Measurements from ENCODE around the gene NDUFA8.

Gene NDUFA8

GRCh38 chr9:122183501-122183900 lies 23.9 kb upstream of the NDUFA8 start:
- DNase-seq = no peak

- no peak for DNase-seq
These were observed 21.1 kb upstream of the NDUFA8 start for GRCh38 chr9:122180633-122181032.

DNA sequence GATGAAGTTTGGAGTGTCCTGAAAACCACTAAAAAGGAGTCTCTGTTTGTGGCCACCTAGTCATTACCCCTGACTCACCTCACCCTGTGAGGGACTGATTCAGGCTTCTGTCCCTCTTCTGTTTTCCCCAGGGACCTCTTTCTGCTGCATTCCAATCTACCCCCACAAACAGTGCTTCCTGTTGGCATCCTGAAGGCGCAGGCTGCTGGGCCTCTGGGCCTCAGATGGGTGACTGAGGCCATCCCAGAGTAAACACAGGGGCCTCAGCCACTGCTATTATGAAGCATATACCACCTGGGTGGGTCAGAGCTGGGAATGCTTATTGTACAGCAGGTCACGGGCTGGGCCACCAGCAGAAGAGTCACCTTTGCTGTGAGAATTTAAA lies 20.1 kb upstream of the NDUFA8 start:
- no peak for DNase-seq

- no peak for DNase-seq
These were observed 19.6 kb upstream of the NDUFA8 start for GRCh38 chr9:122179054-122179689.

- DNase-seq = no peak
These were observed 17.3 kb upstream of the NDUFA8 start for GRCh38 chr9:122176916-122177315.

DNA sequence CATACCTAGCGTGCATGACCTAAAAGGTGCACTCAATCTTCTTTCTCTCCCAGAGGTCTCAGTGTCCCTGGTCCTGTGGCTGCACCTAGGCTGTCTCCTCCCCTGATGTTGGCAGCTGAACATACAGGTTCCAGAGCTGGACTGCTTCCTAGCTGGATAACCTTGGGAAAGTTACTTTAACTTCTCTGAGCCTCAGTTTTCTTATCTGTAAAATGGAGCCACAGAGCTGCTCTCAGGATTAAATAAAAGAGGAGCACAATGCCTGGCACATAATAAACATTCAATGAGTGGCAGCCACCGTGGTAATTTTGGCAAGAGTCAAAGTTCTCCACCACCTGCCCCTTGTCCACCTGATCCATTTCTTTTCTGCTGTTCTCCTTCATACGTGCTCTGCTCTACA lies 14.1 kb upstream of the NDUFA8 start:
- DNase-seq = no peak

- no peak for DNase-seq
These were observed 12.6 kb upstream of the NDUFA8 start for GRCh38 chr9:122172131-122172530.

GRCh38 chr9:122168356-122168755 lies 8.8 kb upstream of the NDUFA8 start:
- DNase-seq = no peak

- DNase-seq = no peak
These were observed 4.7 kb upstream of the NDUFA8 start for GRCh38 chr9:122164286-122164685.

GRCh38 chr9:122162415-122162814 lies 2.8 kb upstream of the NDUFA8 start:
- no peak for DNase-seq

DNA sequence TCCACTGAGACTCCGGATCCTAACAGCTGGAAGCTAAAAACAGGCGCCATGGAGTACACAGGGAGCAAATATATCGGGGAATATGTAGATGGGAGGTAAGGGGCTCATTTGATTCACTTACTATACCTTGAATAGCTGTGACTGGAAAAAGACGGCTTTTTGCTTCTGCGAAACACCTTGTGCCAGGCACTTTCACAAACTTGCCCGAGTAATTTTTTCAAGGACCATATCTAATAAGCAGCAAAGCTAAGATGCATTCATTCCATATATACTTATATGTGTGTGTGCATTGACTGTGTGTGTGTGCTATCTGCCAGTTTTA lies 307 bp upstream of the NDUFA8 start:
- DNase-seq = no peak

- peak; percentile 33 to 50 for DNase-seq
These were observed 1.4 kb downstream of the NDUFA8 start for GRCh38 chr9:122158202-122158601.

GRCh38 chr9:122155796-122156195 lies 3.8 kb downstream of the NDUFA8 start:
- no peak for DNase-seq

GRCh38 chr9:122151267-122151828 lies 8.2 kb downstream of the NDUFA8 start:
- DNase-seq = no peak

- DNase-seq = no peak
These were observed 14.1 kb downstream of the NDUFA8 start for GRCh38 chr9:122145592-122145863.

- DNase-seq = no peak
These were observed 14.6 kb downstream of the NDUFA8 start for GRCh38 chr9:122144836-122145591.

GRCh38 chr9:122143876-122144405 lies 15.6 kb downstream of the NDUFA8 start:
- DNase-seq = no peak

DNA sequence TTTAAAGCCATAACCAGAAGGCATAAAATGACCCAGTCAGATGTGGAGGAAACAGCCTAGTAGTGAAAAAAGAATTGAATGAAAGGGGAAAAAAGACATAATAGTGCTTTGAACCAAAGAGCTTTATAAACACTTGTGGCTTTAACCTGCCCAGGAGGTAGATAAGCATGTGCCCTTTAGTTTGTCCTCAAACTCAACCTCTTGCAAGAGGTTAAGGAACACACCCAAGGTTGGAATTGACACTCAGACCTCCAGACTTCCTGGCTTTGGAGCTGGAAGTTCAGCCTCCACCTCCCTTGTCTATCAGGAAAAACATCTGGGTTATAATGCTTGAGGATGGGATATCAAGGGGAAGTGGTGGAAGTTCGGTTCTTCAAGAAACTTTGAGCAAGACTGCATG lies 16.3 kb downstream of the NDUFA8 start:
- no peak for DNase-seq

DNA sequence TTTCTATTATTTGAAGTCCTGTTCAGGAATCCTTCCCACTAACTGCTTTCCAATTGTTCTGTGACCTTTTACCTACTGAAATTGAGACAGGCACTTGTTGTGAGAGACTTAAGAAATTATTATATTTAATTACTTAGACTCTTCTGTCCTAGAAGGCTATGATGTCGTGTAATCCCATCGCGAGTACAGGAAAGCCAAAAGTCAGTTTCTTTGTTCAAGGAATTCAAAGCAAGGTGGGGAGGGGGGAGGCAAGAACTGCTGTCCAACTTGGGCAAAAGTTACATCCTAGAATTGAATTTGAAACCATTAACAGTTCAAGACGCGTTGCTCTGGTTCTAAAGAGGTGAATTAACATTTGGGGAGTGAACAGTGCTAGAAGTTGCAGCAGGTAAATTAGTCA lies 17.9 kb downstream of the NDUFA8 start:
- DNase-seq = no peak

DNA sequence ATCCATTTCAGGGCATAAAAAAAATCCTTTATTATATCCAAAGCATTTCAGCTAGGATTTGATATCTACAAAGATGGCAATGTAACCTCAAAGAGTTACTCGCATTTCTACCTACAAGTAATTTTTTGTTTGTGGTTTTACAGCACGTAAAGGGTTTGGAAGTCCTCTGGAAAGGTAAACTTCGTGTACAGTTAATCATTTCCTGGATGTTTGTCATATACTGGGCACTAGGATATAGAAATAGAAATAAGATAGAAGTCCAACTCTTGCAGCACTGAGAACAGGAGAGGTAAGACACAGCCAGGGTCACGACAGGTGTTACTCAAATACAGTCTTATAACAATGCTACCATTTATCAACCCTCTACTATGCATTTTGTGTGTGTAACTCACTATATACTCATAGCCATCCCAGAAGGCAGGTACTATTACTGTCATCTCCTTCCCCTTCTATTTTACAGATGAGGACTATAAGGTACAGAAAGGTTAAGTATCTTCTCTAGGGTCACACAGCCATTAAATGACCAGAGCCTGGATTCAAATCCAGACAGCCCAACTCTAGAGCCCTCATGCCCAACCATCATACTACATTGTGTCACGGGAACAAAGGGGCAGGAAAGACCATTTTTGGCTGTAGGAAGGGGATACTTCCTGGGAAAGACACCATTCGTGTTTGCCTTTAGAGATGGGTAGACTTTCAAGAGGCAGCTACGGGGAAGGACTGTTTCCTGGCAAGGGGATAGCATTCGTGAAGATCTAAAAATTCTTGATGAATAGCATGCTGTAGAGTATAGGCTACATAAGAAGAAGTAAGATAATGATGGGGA lies 19.0 kb downstream of the NDUFA8 start:
- DNase-seq = no peak

DNA sequence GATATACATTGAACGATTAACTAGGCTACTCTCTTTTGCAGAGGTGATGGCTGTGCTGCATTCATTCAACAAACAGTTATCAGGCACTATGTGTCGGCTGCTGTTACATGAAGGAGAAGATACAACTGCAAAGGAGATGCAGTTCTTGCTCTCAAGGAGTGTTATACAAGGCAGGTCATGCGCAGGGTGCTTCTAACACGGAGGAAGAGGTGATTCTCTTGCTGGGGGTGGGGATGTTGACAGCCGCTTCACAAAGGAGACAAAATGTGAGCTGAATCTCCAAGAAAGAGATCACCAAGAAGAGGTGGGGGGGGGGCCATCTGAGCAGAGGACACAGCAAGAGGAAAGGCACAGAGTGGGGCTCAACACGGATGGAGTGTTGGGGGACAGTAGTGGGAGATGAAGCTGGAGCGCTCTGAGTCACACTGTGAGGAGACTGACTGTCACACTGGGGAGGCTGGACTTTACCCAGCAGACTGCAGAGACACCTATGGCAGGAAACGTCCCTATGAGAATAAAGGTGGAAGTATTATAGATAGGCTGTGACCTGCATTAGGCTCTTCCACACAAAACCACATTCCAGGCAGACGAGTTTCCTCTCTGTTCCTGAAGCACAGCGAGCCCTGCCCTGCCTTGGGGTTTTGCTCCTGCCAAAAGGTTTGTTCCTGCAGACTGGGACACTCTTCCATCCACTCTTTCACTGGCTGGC lies 20.9 kb downstream of the NDUFA8 start:
- DNase-seq = no peak

DNA sequence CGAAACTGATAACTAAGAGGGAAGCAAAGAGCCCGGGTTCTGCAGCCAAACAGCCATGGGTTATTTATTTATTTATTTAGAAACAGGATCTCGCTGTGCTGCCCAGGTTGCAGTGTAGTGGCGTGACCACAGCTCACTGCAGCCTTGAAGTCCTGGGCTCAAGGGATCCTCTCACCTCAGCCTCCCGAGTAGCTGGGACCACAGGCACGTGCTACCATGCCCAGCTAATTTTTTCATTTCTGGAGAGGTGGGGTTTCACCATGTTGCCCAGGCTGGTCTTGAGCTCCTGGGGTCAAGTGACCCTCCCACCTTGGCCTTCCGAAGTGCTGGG lies 24.1 kb downstream of the NDUFA8 start:
- no peak for DNase-seq

- no peak for DNase-seq
These were observed 24.6 kb downstream of the NDUFA8 start for GRCh38 chr9:122134822-122135528.
